Liver (tissue), 9 donors: ENCODE results near the gene MYO3B. TPM values are rescaled to one million over a fixed set of nuclear protein-coding genes. Genes with fewer than 3 reads are reported as not detected.

ENCODE experiments used
- DNase-seq: peaks from one replicate; pipeline ENCODE4 v3.0.0-alpha.2; 2017; ENCODE audit warnings: low spot score
- H3K27ac ChIP-seq, 2 donors: one replicate each; pipeline ENCODE4 v1.7.0; 2013; ENCODE audit warnings: inconsistent platforms in 2 of 2, low read length in 2 of 2, control low read depth in 1 of 2, low read depth in 1 of 2, mild to moderate bottlenecking in 1 of 2
- H3K27me3 ChIP-seq, 4 donors: one replicate each; pipeline versions ENCODE4 v1.6.1 to v1.7.0; 2013; ENCODE audit warnings: low read length in 3 of 4, inconsistent platforms in 1 of 4, mild to moderate bottlenecking in 1 of 4, moderate library complexity in 1 of 4; ENCODE audit not compliant: control insufficient read depth in 4 of 4, insufficient read depth in 4 of 4
- H3K36me3 ChIP-seq, 4 donors: one replicate each; pipeline versions ENCODE4 v1.6.1 to v1.7.0; 2013; ENCODE audit warnings: low read length in 3 of 4, mild to moderate bottlenecking in 3 of 4, low read depth in 1 of 4, moderate library complexity in 1 of 4; ENCODE audit not compliant: control insufficient read depth in 4 of 4, insufficient read depth in 3 of 4
- H3K4me1 ChIP-seq, 4 donors: one replicate each; pipeline versions ENCODE4 v1.6.1 to v1.7.0; 2013; ENCODE audit warnings: low read length in 3 of 4, mild to moderate bottlenecking in 3 of 4, moderate library complexity in 1 of 4; ENCODE audit not compliant: control insufficient read depth in 4 of 4, insufficient read depth in 4 of 4
- H3K4me3 ChIP-seq, 3 donors: one replicate each; pipeline versions ENCODE4 v1.6.1 to v1.7.0; 2013; ENCODE audit warnings: low read length in 3 of 3, control low read depth in 1 of 3, low read depth in 1 of 3, mild to moderate bottlenecking in 1 of 3
- H3K9ac ChIP-seq, 2 donors: one replicate each; pipeline ENCODE4 v1.7.0; 2013; ENCODE audit warnings: low read length in 2 of 2, mild to moderate bottlenecking in 2 of 2, moderate library complexity in 2 of 2, control low read depth in 1 of 2, low read depth in 1 of 2
- H3K9me3 ChIP-seq, 4 donors: one replicate each; pipeline versions ENCODE4 v1.6.1 to v1.7.0; 2013; ENCODE audit warnings: low read length in 3 of 4; ENCODE audit not compliant: control insufficient read depth in 4 of 4
- EGR1 ChIP-seq, 2 donors: IDR thresholded peaks; 2 replicates each; pipeline ENCODE4 v1.6.1; 2016 to 2018; ENCODE audit warnings: antibody characterized with exemption in 2 of 2, low read depth in 2 of 2
- FOXA1 ChIP-seq: IDR thresholded peaks from 2 replicates; pipeline ENCODE4 v1.6.1; 2016; ENCODE audit warnings: antibody characterized with exemption
- FOXA2 ChIP-seq: IDR thresholded peaks from 2 replicates; pipeline ENCODE4 v1.6.1; 2016; ENCODE audit warnings: antibody characterized with exemption
- GABPA ChIP-seq, 2 donors: IDR thresholded peaks in 1 of 2; conservative IDR thresholded peaks in 1 of 2; 2 replicates each; pipeline ENCODE4 v1.6.1; 2016; ENCODE audit warnings: antibody characterized with exemption in 2 of 2, mild to moderate bottlenecking in 1 of 2, moderate library complexity in 1 of 2
- HNF4A ChIP-seq, 2 donors: conservative IDR thresholded peaks; 2 replicates each; pipeline ENCODE4 v1.6.1; 2016; ENCODE audit warnings: antibody characterized with exemption in 2 of 2, mild to moderate bottlenecking in 2 of 2
- HNF4G ChIP-seq: IDR thresholded peaks from 2 replicates; pipeline ENCODE4 v1.6.1; 2016; ENCODE audit warnings: antibody characterized with exemption
- JUND ChIP-seq, 2 donors: IDR thresholded peaks; 2 replicates each; pipeline ENCODE4 v1.6.1; 2016; ENCODE audit warnings: antibody characterized with exemption in 2 of 2
- NR2F2 ChIP-seq: IDR thresholded peaks from 2 replicates; pipeline ENCODE4 v1.6.1; 2016; ENCODE audit warnings: antibody characterized with exemption
- RAD21 ChIP-seq, 2 donors: IDR thresholded peaks; 2 replicates each; pipeline ENCODE4 v1.6.1; 2016; ENCODE audit warnings: antibody characterized with exemption in 2 of 2, mild to moderate bottlenecking in 2 of 2
- RXRA ChIP-seq, 2 donors: IDR thresholded peaks; 2 replicates each; pipeline ENCODE4 v1.6.1; 2017 to 2018; ENCODE audit warnings: antibody characterized with exemption in 2 of 2, mild to moderate bottlenecking in 1 of 2
- SP1 ChIP-seq: IDR thresholded peaks from 2 replicates; pipeline ENCODE4 v1.6.1; 2018; ENCODE audit warnings: antibody characterized with exemption, mild to moderate bottlenecking
- TAF1 ChIP-seq: conservative IDR thresholded peaks from 2 replicates; pipeline ENCODE4 v1.6.1; 2016; ENCODE audit warnings: antibody characterized with exemption, mild to moderate bottlenecking
- YY1 ChIP-seq: IDR thresholded peaks from 2 replicates; pipeline ENCODE4 v1.6.1; 2016; ENCODE audit warnings: antibody characterized with exemption, mild to moderate bottlenecking
- WGBS: extraction: QIAGEN DNeasy Blood & Tissue Kit; methylation state at CpG from one replicate; pipeline ENCODE4 v1.1.7; 2013; 5-methylcytosine and 5-hydroxymethylcytosine counted together
- polyA plus RNA-seq, 2 donors: library from polyadenylated mRNA; stranded (reverse) in 1 of 2; unstranded in 1 of 2; fragments of 200-250 nt in 1 of 2; fragments of >200 nt in 1 of 2; fragmentation: Nextera tagmentation in 1 of 2; extraction: Ambion mirVana in 1 of 2; gene quantifications; one replicate each; pipeline versions ENCODE4 v1.2.1 to v1.2.3, GENCODE V29; 2013 to 2015
- total RNA-seq, 2 donors: library from RNA; depleted of rRNA; stranded (reverse); fragments of >200 nt; gene quantifications; one replicate each; pipeline ENCODE4 v1.2.3, GENCODE V29; 2014
- TF ChIP-seq, protein P1 (sequence below): IDR thresholded peaks from 2 replicates; pipeline ENCODE4 v1.6.1; 2016; ENCODE audit warnings: antibody characterized with exemption
- TF ChIP-seq, protein P2 (sequence below): IDR thresholded peaks from 2 replicates; pipeline ENCODE4 v1.6.1; 2016; ENCODE audit warnings: antibody characterized with exemption, mild to moderate bottlenecking
- TF ChIP-seq, protein P3 (sequence below): fragments of 150-350 bp; IDR thresholded peaks from 2 replicates; pipeline ENCODE4 v1.5.1; 2017; ENCODE audit warnings: improper control_type of control experiment, low read depth, low read length; ENCODE audit not compliant: missing input control
- TF ChIP-seq, protein P4 (sequence below): IDR thresholded peaks from 2 replicates; pipeline ENCODE4 v1.6.1; 2016; ENCODE audit warnings: antibody characterized with exemption
- TF ChIP-seq, protein P5 (sequence below): IDR thresholded peaks from 2 replicates; pipeline ENCODE4 v1.6.1; 2016; ENCODE audit warnings: antibody characterized with exemption
- donor health status: healthy.
- donor health status: healthy.
- donor health status: healthy.
- donor health status: healthy.
- donor health status: healthy.

Gene MYO3B
- total and polyA plus RNA-seq, 4 donors, result under 0.01 to 0.05 TPM; not detected in 2

DNA sequence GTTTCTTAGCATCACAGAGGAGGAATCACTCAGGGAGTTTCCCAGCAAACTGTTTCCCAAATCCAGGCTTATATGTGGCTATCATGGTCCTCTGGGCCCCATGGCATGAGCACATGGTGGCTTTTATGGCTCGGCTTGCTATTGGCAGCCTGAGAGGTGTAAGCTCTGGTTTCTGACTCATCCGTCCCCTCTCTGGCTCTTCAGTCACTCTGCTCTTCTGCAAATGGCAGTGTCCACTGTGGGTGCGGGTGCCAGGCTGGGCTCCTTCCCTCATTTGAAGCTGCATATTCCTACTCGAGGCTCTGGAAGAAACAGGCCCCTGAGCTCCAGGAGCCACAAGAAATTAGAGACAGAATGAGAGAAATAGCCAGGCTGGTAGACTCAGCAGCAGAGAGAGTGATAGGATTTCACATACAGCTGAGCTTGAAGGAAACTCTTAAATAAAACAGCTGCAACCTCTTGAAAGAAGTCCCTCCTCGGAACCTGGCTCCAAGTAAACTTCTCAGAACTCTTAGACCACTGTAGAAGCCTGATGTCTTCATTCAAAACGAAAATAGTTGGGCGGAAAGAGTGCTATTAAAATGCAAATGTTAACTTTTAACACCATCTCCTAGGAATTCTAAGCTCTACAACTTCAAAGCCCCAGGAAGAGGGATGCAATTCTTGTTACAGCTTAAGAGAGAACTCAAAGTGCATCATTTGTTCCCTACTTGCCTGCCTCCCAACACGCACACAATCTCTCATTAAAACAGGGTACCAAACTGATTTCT is 324.6 kb downstream of the MYO3B start:
- DNase-seq, result no peak
- TF ChIP-seq, protein P1, sequence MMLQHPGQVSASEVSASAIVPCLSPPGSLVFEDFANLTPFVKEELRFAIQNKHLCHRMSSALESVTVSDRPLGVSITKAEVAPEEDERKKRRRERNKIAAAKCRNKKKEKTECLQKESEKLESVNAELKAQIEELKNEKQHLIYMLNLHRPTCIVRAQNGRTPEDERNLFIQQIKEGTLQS, result no peak
- TF ChIP-seq, protein P2, sequence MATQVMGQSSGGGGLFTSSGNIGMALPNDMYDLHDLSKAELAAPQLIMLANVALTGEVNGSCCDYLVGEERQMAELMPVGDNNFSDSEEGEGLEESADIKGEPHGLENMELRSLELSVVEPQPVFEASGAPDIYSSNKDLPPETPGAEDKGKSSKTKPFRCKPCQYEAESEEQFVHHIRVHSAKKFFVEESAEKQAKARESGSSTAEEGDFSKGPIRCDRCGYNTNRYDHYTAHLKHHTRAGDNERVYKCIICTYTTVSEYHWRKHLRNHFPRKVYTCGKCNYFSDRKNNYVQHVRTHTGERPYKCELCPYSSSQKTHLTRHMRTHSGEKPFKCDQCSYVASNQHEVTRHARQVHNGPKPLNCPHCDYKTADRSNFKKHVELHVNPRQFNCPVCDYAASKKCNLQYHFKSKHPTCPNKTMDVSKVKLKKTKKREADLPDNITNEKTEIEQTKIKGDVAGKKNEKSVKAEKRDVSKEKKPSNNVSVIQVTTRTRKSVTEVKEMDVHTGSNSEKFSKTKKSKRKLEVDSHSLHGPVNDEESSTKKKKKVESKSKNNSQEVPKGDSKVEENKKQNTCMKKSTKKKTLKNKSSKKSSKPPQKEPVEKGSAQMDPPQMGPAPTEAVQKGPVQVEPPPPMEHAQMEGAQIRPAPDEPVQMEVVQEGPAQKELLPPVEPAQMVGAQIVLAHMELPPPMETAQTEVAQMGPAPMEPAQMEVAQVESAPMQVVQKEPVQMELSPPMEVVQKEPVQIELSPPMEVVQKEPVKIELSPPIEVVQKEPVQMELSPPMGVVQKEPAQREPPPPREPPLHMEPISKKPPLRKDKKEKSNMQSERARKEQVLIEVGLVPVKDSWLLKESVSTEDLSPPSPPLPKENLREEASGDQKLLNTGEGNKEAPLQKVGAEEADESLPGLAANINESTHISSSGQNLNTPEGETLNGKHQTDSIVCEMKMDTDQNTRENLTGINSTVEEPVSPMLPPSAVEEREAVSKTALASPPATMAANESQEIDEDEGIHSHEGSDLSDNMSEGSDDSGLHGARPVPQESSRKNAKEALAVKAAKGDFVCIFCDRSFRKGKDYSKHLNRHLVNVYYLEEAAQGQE, result no peak
- TF ChIP-seq YY1, result no peak
- TF ChIP-seq NR2F2, result no peak
- no peak for TF ChIP-seq TAF1
- TF ChIP-seq, protein P3, sequence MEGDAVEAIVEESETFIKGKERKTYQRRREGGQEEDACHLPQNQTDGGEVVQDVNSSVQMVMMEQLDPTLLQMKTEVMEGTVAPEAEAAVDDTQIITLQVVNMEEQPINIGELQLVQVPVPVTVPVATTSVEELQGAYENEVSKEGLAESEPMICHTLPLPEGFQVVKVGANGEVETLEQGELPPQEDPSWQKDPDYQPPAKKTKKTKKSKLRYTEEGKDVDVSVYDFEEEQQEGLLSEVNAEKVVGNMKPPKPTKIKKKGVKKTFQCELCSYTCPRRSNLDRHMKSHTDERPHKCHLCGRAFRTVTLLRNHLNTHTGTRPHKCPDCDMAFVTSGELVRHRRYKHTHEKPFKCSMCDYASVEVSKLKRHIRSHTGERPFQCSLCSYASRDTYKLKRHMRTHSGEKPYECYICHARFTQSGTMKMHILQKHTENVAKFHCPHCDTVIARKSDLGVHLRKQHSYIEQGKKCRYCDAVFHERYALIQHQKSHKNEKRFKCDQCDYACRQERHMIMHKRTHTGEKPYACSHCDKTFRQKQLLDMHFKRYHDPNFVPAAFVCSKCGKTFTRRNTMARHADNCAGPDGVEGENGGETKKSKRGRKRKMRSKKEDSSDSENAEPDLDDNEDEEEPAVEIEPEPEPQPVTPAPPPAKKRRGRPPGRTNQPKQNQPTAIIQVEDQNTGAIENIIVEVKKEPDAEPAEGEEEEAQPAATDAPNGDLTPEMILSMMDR, result no peak
- TF ChIP-seq HNF4A (conservative IDR thresholded peaks at IDR 0.05), result no peak
- TF ChIP-seq SP1, result no peak
- no peak for TF ChIP-seq JUND (IDR thresholded peaks at IDR 0.05)
- no peak for TF ChIP-seq RAD21 (IDR thresholded peaks at IDR 0.05)
- no peak for TF ChIP-seq FOXA2
- TF ChIP-seq, protein P4, sequence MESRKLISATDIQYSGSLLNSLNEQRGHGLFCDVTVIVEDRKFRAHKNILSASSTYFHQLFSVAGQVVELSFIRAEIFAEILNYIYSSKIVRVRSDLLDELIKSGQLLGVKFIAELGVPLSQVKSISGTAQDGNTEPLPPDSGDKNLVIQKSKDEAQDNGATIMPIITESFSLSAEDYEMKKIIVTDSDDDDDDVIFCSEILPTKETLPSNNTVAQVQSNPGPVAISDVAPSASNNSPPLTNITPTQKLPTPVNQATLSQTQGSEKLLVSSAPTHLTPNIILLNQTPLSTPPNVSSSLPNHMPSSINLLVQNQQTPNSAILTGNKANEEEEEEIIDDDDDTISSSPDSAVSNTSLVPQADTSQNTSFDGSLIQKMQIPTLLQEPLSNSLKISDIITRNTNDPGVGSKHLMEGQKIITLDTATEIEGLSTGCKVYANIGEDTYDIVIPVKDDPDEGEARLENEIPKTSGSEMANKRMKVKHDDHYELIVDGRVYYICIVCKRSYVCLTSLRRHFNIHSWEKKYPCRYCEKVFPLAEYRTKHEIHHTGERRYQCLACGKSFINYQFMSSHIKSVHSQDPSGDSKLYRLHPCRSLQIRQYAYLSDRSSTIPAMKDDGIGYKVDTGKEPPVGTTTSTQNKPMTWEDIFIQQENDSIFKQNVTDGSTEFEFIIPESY, result no peak
- TF ChIP-seq RXRA (IDR thresholded peaks at IDR 0.05), result no peak
- TF ChIP-seq FOXA1, result no peak
- no peak for TF ChIP-seq GABPA (IDR thresholded peaks at IDR 0.05 in 1 of 2, conservative IDR thresholded peaks at IDR 0.05 in 1 of 2)
- no peak for TF ChIP-seq HNF4G
- TF ChIP-seq EGR1 (IDR thresholded peaks at IDR 0.05; ENCODE audit: low read depth in 2 of 2), result no peak
- TF ChIP-seq, protein P5, sequence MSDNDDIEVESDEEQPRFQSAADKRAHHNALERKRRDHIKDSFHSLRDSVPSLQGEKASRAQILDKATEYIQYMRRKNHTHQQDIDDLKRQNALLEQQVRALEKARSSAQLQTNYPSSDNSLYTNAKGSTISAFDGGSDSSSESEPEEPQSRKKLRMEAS, result no peak
- no peak overlapping the region for H3K4me3 ChIP-seq

More for the DNA sequence above, 324.6 kb downstream of the MYO3B start:
- Histone ChIP-seq H3K36me3 (no peaks in the 10 kb centered on the region), H3K4me1 (no peaks in the 10 kb centered on the region), H3K9me3 (no peaks in the 10 kb centered on the region), H3K27ac (no peak overlapping the region), H3K9ac (no peak overlapping the region), H3K27me3 (peaks cover 0 to 2% (median 0%) of the 10 kb centered on the region in 4 donors)
- WGBS, result 69% methylated on average over 8 of the region's 8 CpGs
